Measurements from ENCODE around the gene TM4SF20. TPM values are rescaled to one million over a fixed set of nuclear protein-coding genes. Genes with fewer than 3 reads are reported as not detected.
"Not testable (repeated sequence)": the region's sequence is repeated elsewhere in the genome, so short reads cannot be mapped to it uniquely, and the experiment has no call there.

The TM4SF20 gene
- total and polyA plus RNA-seq, 7 donors, result 0.14 TPM; not detected in 6

GRCh38 chr2:227366769-227367426 is 12.2 kb downstream of the TM4SF20 start:
- H3K9me3 ChIP-seq, result no peaks in the 10 kb centered on the region
- DNase-seq (no peak), ATAC-seq (no peak)
- H3K27me3 ChIP-seq (ENCODE audit: insufficient read depth in 3 of 3, low read length in 2 of 3), result no peaks in the 10 kb centered on the region
- no peaks in the 10 kb centered on the region for H3K36me3 ChIP-seq (ENCODE audit: insufficient read depth in 1 of 2, low read depth in 1 of 2)
- no peak overlapping the region for H3K4me3 ChIP-seq
- intact Hi-C loops (cut with DNase I), result no loop called here
- WGBS, 3 donors, result 35 to 57% (median 42%) methylated on average over 11 of the region's 11 CpGs
- no peaks in the 10 kb centered on the region for H3K4me1 ChIP-seq
- TF ChIP-seq CTCF (IDR thresholded peaks at IDR 0.05), result no peak
- H3K27ac ChIP-seq, result no peak overlapping the region

- WGBS, 3 donors, result 25 to 49% (median 38%) methylated on average over 3 of the region's 3 CpGs
- no peak overlapping the region for H3K4me3 ChIP-seq
- ATAC-seq (no peak), DNase-seq (no peak)
- peaks cover 0 to 8% of the 10 kb centered on the region in 2 donors for H3K36me3 ChIP-seq (ENCODE audit: insufficient read depth in 1 of 2, low read depth in 1 of 2)
- intact Hi-C loops (cut with DNase I), result no loop called here
- no peaks in the 10 kb centered on the region for H3K27me3 ChIP-seq (ENCODE audit: insufficient read depth in 3 of 3, low read length in 2 of 3)
- no peak overlapping the region for H3K27ac ChIP-seq
- H3K4me1 ChIP-seq, result no peaks in the 10 kb centered on the region
- no peak for TF ChIP-seq CTCF (IDR thresholded peaks at IDR 0.05)
- H3K9me3 ChIP-seq, result no peaks in the 10 kb centered on the region
These were observed 13.3 kb downstream of the TM4SF20 start for GRCh38 chr2:227365833-227366232.

GRCh38 chr2:227364585-227365263 is 14.4 kb downstream of the TM4SF20 start:
- ATAC-seq; H3K4me1 ChIP-seq; H3K27ac ChIP-seq; H3K4me3 ChIP-seq; H3K27me3 ChIP-seq (ENCODE audit: insufficient read depth in 3 of 3, low read length in 2 of 3); intact Hi-C loops (cut with DNase I); H3K9me3 ChIP-seq; DNase-seq: not testable (repeated sequence)
- peaks cover 0 to 18% of the 10 kb centered on the region in 2 donors for H3K36me3 ChIP-seq (ENCODE audit: insufficient read depth in 1 of 2, low read depth in 1 of 2)
- WGBS, 3 donors, result 78 to 82% (median 80%) methylated on average over 11 of the region's 11 CpGs

GRCh38 chr2:227363756-227364155 is 15.3 kb downstream of the TM4SF20 start:
- Histone ChIP-seq H3K36me3 (ENCODE audit: insufficient read depth in 1 of 2, low read depth in 1 of 2) (peaks cover 0 to 25% of the 10 kb centered on the region in 2 donors), H3K27ac (no peak overlapping the region), H3K4me1 (no peaks in the 10 kb centered on the region), H3K9me3 (no peaks in the 10 kb centered on the region), H3K27me3 (ENCODE audit: insufficient read depth in 3 of 3, low read length in 2 of 3) (no peaks in the 10 kb centered on the region), H3K4me3 (no peak overlapping the region)
- intact Hi-C loops (cut with DNase I), result no loop called here
- no peak for ATAC-seq
- no peak for TF ChIP-seq CTCF (IDR thresholded peaks at IDR 0.05)
- no peak for DNase-seq
- WGBS, 3 donors, result 92 to 96% (median 94%) methylated on average over 6 of the region's 6 CpGs

- H3K4me1 ChIP-seq, result no peaks in the 10 kb centered on the region
- H3K4me3 ChIP-seq, result no peak overlapping the region
- no peak for TF ChIP-seq CTCF (IDR thresholded peaks at IDR 0.05)
- ATAC-seq (peak in 2 of 4 donors; percentile 21 to 46), DNase-seq (no peak)
- no peaks in the 10 kb centered on the region for H3K9me3 ChIP-seq
- no peak overlapping the region for H3K27ac ChIP-seq
- 47 to 50% (median 50%) methylated on average over 5 of the region's 5 CpGs for WGBS, 3 donors
- no peaks in the 10 kb centered on the region for H3K27me3 ChIP-seq (ENCODE audit: insufficient read depth in 3 of 3, low read length in 2 of 3)
- peaks cover 6 to 59% of the 10 kb centered on the region in 2 donors for H3K36me3 ChIP-seq (ENCODE audit: insufficient read depth in 1 of 2, low read depth in 1 of 2)
- intact Hi-C loops (cut with DNase I), result no loop called here
These were observed 18.8 kb downstream of the TM4SF20 start for GRCh38 chr2:227360351-227360750.
